Gastroesophageal sphincter (tissue), 4 donors: ENCODE data around the gene C4orf36. TPM values are rescaled to one million over a fixed set of nuclear protein-coding genes. Genes with fewer than 3 reads are reported as not detected.

Source experiments
- ATAC-seq: fragments of 150-250 bp; one replicate; pipeline ENCODE4 v1.9.1; 2016; ENCODE audit warnings: mild to moderate bottlenecking, moderate library complexity
- H3K27ac ChIP-seq, 4 donors: fragments of 200-600 bp; sonication (generic) in 3 of 4; 1 replicate in 3 of 4; 2 replicates in 1 of 4; pipeline ENCODE4 v1.5.1; 2016 to 2019
- H3K27me3 ChIP-seq: fragments of 200-600 bp; sonication (generic); one replicate; pipeline ENCODE4 v1.5.1; 2019
- H3K36me3 ChIP-seq, 2 donors: fragments of 200-600 bp; sonication (generic); one replicate each; pipeline ENCODE4 v1.5.1; 2019; ENCODE audit warnings: control low read depth in 1 of 2
- H3K4me1 ChIP-seq, 3 donors: fragments of 200-600 bp; sonication (generic); 1 replicate in 2 of 3; 2 replicates in 1 of 3; pipeline ENCODE4 v1.5.1; 2016 to 2019; ENCODE audit warnings: control low read depth in 2 of 3
- H3K4me3 ChIP-seq, 2 donors: fragments of 200-600 bp; sonication (generic); one replicate each; pipeline ENCODE4 v1.5.1; 2019; ENCODE audit warnings: mild to moderate bottlenecking in 1 of 2, moderate library complexity in 1 of 2
- H3K9me3 ChIP-seq, 3 donors: fragments of 200-600 bp; sonication (generic); one replicate each; pipeline ENCODE4 v1.5.1; 2017 to 2019; ENCODE audit warnings: control low read depth in 2 of 3
- CTCF ChIP-seq, 4 experiments: fragments of 200-600 bp in 2 of 4; fragments of 450-650 bp in 2 of 4; sonication (generic) in 1 of 4; IDR thresholded peaks; one replicate each; pipeline ENCODE4 v1.5.1; 2017 to 2019; ENCODE audit warnings: antibody characterized with exemption in 4 of 4, mild to moderate bottlenecking in 2 of 4, moderate library complexity in 2 of 4
- EP300 ChIP-seq: sonication (generic); formaldehyde crosslinking; IDR thresholded peaks from one replicate; pipeline ENCODE4 v1.6.1; 2017; ENCODE audit warnings: antibody characterized with exemption, mild to moderate bottlenecking
- POLR2A ChIP-seq, 2 donors: fragments of 450-650 bp; IDR thresholded peaks; one replicate each; pipeline ENCODE4 v1.6.1; 2017; ENCODE audit warnings: antibody characterized with exemption in 2 of 2, mild to moderate bottlenecking in 2 of 2, moderate library complexity in 1 of 2
- POLR2AphosphoS5 ChIP-seq: sonication (generic); formaldehyde crosslinking; IDR thresholded peaks from one replicate; pipeline ENCODE4 v1.6.1; 2017; ENCODE audit warnings: antibody characterized with exemption
- WGBS, 2 donors: methylation state at CpG; one replicate each; pipeline ENCODE4 v1.1.5; 2018; ENCODE audit warnings: low coverage in 1 of 2; 5-methylcytosine and 5-hydroxymethylcytosine counted together
- total RNA-seq, 4 donors: library from RNA; depleted of rRNA; stranded (reverse); fragments of >200 nt; gene quantifications; one replicate each; pipeline ENCODE4 v1.1.0, GENCODE V29; 2016

The C4orf36 gene
- total RNA-seq, 4 donors from 2014 or later: not detected

GRCh38 chr4:86901864-86902263, 9.6 kb upstream of the C4orf36 start:
- Histone ChIP-seq H3K4me3 (no peak overlapping the region), H3K27me3 (no peaks in the 10 kb centered on the region), H3K36me3 (no peaks in the 10 kb centered on the region), H3K27ac (no peak overlapping the region), H3K4me1 (peaks cover 0 to 12% (median 0%) of the 10 kb centered on the region in 3 donors), H3K9me3 (no peaks in the 10 kb centered on the region)
- ATAC-seq: no peak
- TF ChIP-seq CTCF (IDR thresholded peaks at IDR 0.05) (no peak), EP300 (no peak)
- 97 to 100% methylated on average over 1 to 3 of the region's 3 CpGs for WGBS, 2 donors

GRCh38 chr4:86898562-86898961, 6.3 kb upstream of the C4orf36 start:
- H3K4me1 ChIP-seq: no peaks in the 10 kb centered on the region
- no peak for TF ChIP-seq POLR2AphosphoS5
- TF ChIP-seq POLR2A (IDR thresholded peaks at IDR 0.05): no peak
- no peak for TF ChIP-seq CTCF (IDR thresholded peaks at IDR 0.05)
- no peak for TF ChIP-seq EP300
- H3K27ac ChIP-seq: no peak overlapping the region
- H3K9me3 ChIP-seq: no peaks in the 10 kb centered on the region
- WGBS, 2 donors: 95% methylated on average over 3 of the region's 4 CpGs; no CpG with 5 or more reads in 1 of the 2 donors
- no peaks in the 10 kb centered on the region for H3K36me3 ChIP-seq
- H3K4me3 ChIP-seq: no peak overlapping the region
- ATAC-seq: no peak
- H3K27me3 ChIP-seq: no peaks in the 10 kb centered on the region

- no peak for ATAC-seq
- H3K27ac ChIP-seq: no peak overlapping the region
- H3K4me3 ChIP-seq: no peak overlapping the region
- 45 to 55% methylated on average over 4 of the region's 4 CpGs for WGBS, 2 donors
- H3K27me3 ChIP-seq: no peaks in the 10 kb centered on the region
- no peak for TF ChIP-seq POLR2A (IDR thresholded peaks at IDR 0.05)
- TF ChIP-seq EP300: no peak
- TF ChIP-seq CTCF (IDR thresholded peaks at IDR 0.05): no peak
- no peak for TF ChIP-seq POLR2AphosphoS5
- H3K36me3 ChIP-seq: no peaks in the 10 kb centered on the region
- H3K9me3 ChIP-seq: no peaks in the 10 kb centered on the region
- peaks cover 0 to 11% (median 2%) of the 10 kb centered on the region in 3 donors for H3K4me1 ChIP-seq
These were observed 4.4 kb upstream of the C4orf36 start for GRCh38 chr4:86896596-86896995.

GRCh38 chr4:86895692-86896488, 3.7 kb upstream of the C4orf36 start:
- no peaks in the 10 kb centered on the region for H3K27me3 ChIP-seq
- 67 to 78% methylated on average over 4 to 6 of the region's 6 CpGs for WGBS, 2 donors
- ATAC-seq: peak; percentile 32
- no peak overlapping the region for H3K4me3 ChIP-seq
- peaks cover 0 to 18% (median 2%) of the 10 kb centered on the region in 3 donors for H3K4me1 ChIP-seq
- H3K9me3 ChIP-seq: no peaks in the 10 kb centered on the region
- no peak overlapping the region for H3K27ac ChIP-seq
- TF ChIP-seq POLR2AphosphoS5 (no peak), CTCF (IDR thresholded peaks at IDR 0.05) (peak; percentile 56 to 80 (median 72))
- H3K36me3 ChIP-seq: no peaks in the 10 kb centered on the region

- Histone ChIP-seq H3K27ac (no peak overlapping the region), H3K9me3 (no peaks in the 10 kb centered on the region), H3K4me1 (peaks cover 0 to 20% (median 2%) of the 10 kb centered on the region in 3 donors), H3K36me3 (no peaks in the 10 kb centered on the region), H3K27me3 (no peaks in the 10 kb centered on the region), H3K4me3 (no peak overlapping the region)
- TF ChIP-seq POLR2A (IDR thresholded peaks at IDR 0.05) (no peak), CTCF (IDR thresholded peaks at IDR 0.05) (no peak), POLR2AphosphoS5 (no peak), EP300 (no peak)
- no peak for ATAC-seq
These were observed 2.2 kb upstream of the C4orf36 start for GRCh38 chr4:86894455-86894854.
